Hindlimb muscle (tissue), 1 donor: ENCODE measurements around the gene OBI1. TPM values are rescaled to one million over a fixed set of nuclear protein-coding genes. Genes with fewer than 3 reads are reported as not detected.

Experiments
- DNase-seq: peaks from one replicate; pipeline ENCODE4 v3.0.0-alpha.2; 2013
- polyA plus RNA-seq: library from polyadenylated mRNA; unstranded; fragments of 120-200 nt; gene quantifications from one replicate; pipeline ENCODE4 v1.2.1, GENCODE V29; 2013; ENCODE audit not compliant: insufficient read length

OBI1 gene
- polyA plus RNA-seq, 1 donor: 13.0 TPM

- DNase-seq: no peak
Observed at GRCh38 chr13:78586706-78587105, 72.2 kb downstream of the OBI1 start.

- DNase-seq: no peak
Observed at GRCh38 chr13:78576261-78576660, 82.7 kb downstream of the OBI1 start.

- no peak for DNase-seq
Observed at GRCh38 chr13:78572459-78572858, 86.5 kb downstream of the OBI1 start.

- no peak for DNase-seq
Observed at GRCh38 chr13:78569029-78569428, 89.9 kb downstream of the OBI1 start.

GRCh38 chr13:78566631-78567030 lies 92.3 kb downstream of the OBI1 start:
- no peak for DNase-seq

Other genes starting within 250 kb of the OBI1 start
- gene POU4F1, start 55.6 kb downstream of the OBI1 start, polyA plus RNA-seq: 13.2 TPM